HUES6 (cell line): ENCODE results near the gene CEMIP2.

Experiments used
- H3K27ac ChIP-seq: 2 replicates; pipeline ENCODE4 v1.7.0; 2013; ENCODE audit warnings: low read depth, mild to moderate bottlenecking, low read length, inconsistent platforms
- H3K27me3 ChIP-seq: 2 replicates; pipeline ENCODE4 v1.6.1; 2013; ENCODE audit warnings: low read length; ENCODE audit not compliant: control insufficient read depth, insufficient read depth
- H3K36me3 ChIP-seq: 2 replicates; pipeline ENCODE4 v1.6.1; 2013; ENCODE audit warnings: low read length; ENCODE audit not compliant: control insufficient read depth, insufficient read depth
- H3K4me1 ChIP-seq: 2 replicates; pipeline ENCODE4 v1.6.1; 2013; ENCODE audit warnings: low read length; ENCODE audit not compliant: control insufficient read depth, insufficient read depth
- H3K4me3 ChIP-seq: 2 replicates; pipeline ENCODE4 v1.5.1; 2013; ENCODE audit warnings: low read depth, low read length
- H3K9ac ChIP-seq: one replicate; pipeline ENCODE4 v1.6.1; 2013; ENCODE audit warnings: mild to moderate bottlenecking, low read length
- H3K9me3 ChIP-seq: 2 replicates; pipeline ENCODE4 v1.6.1; 2013; ENCODE audit warnings: low read depth, low read length; ENCODE audit not compliant: control insufficient read depth, insufficient read depth

CEMIP2 gene

DNA sequence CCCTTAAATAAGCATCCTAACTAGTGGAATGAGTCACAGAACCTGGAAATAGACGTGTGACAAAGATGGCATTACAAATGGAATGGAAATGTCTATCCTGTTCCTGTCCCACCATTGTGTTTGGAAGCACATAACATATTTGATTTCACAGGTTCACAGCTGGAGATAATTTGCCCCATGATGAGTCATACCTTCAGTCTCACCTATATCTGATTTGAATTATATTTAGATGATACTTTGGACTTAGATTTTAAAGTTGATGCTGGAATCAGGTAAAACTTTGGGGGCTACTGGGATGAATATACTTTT lies 92.5 kb downstream of the CEMIP2 start:
- H3K36me3 ChIP-seq = 0 out of 2 replicates have a peak, but pooled peaks cover 3% of the 10 kb centered on the region
- peaks cover 9% of the 10 kb centered on the region; the same call in 1 of the 2 replicates for H3K9me3 ChIP-seq
- no peak overlapping the region for H3K4me3 ChIP-seq
- H3K27me3 ChIP-seq = no peaks in the 10 kb centered on the region
- no peak overlapping the region for H3K9ac ChIP-seq
- no peak overlapping the region for H3K27ac ChIP-seq
- peaks cover 4% of the 10 kb centered on the region for H3K4me1 ChIP-seq

DNA sequence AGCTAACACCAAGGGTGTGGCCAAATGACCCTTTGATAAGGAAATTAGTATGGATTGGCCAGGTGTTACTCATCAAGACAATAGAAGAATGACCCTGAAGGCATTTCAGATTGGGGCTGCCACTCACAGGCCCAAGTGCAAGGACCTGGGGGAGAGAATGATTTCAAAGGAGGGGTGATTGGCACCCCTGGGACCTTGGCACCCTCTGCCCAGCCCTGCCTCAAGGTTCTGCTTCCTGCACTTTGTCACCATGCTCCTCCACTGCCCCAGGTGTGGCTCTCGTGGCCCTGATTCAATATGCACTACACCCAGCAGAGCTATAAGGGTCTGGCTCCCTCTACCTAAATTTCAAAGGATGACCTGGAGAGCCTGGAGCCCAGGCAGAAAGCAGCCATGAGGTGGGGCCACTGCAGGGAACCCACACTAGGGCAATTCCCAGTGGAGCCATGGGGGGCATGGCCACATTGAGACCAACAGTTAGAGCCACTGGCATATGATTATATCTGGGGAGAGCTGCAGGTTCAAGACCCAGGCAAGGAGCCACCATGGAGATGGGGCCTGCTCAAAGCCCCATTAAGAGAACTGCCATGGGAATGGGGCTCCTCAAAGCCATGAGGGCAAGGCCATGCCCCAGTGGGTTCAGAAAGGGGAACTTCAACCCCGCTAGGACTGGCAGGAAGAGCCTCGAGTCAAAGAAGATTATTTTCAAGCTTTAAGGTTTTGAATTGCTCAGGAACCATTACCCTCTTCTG lies 93.0 kb downstream of the CEMIP2 start:
- Histone ChIP-seq H3K4me3 (no peak overlapping the region), H3K36me3 (0 out of 2 replicates have a peak, but pooled peaks cover 3% of the 10 kb centered on the region), H3K27me3 (no peaks in the 10 kb centered on the region), H3K9me3 (peaks cover 9% of the 10 kb centered on the region; the same call in 1 of the 2 replicates), H3K9ac (no peak overlapping the region), H3K4me1 (peaks cover 7% of the 10 kb centered on the region), H3K27ac (no peak overlapping the region)

DNA sequence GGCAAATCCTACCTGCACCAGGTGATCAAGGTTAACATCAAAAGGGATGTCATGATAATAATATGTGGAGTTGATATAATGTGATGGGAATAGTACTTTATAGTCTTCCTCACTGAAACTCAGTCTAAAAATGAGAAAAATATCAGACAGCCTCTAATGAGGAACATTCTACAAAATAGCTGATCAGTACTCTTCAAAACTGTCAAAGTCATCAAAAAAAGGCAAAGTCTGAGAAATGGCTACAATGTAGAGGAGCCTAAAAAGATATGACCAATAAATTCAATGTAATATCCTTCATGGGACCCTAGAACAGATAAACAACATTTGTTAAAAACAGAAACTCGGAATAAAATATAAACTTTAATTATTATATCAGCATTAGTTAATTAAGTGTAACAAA lies 95.7 kb downstream of the CEMIP2 start:
- no peak overlapping the region for H3K27ac ChIP-seq
- H3K4me1 ChIP-seq = peaks cover 9% of the 10 kb centered on the region
- H3K4me3 ChIP-seq = no peak overlapping the region
- no peaks in the 10 kb centered on the region for H3K27me3 ChIP-seq
- H3K9ac ChIP-seq = no peak overlapping the region
- H3K9me3 ChIP-seq = peaks cover 9% of the 10 kb centered on the region; the same call in 1 of the 2 replicates
- 0 out of 2 replicates have a peak, but pooled peaks cover 3% of the 10 kb centered on the region for H3K36me3 ChIP-seq

DNA sequence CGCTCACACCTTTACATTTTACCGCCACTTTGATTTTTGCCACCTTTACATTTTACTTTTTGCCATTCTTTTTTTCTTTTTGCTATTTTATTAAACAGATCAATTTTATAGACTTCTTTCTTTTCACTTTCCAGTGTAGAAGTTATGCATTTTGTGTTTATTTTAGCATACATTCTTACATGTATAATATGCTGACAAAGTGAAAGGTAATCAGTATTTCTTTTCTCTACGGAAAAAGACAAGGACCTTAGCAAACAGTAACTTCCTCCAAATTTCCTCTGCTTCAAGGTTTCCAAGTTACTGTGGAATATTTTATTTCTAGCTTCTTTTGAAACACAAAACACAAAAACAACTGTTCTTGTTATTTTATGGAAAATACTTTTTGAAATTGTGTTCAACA lies 97.0 kb downstream of the CEMIP2 start:
- Histone ChIP-seq H3K36me3 (no peaks in the 10 kb centered on the region), H3K4me1 (peaks cover 9% of the 10 kb centered on the region), H3K27me3 (no peaks in the 10 kb centered on the region), H3K4me3 (no peak overlapping the region), H3K27ac (no peak overlapping the region), H3K9me3 (peaks cover 2% of the 10 kb centered on the region; the same call in 1 of the 2 replicates), H3K9ac (no peak overlapping the region)

DNA sequence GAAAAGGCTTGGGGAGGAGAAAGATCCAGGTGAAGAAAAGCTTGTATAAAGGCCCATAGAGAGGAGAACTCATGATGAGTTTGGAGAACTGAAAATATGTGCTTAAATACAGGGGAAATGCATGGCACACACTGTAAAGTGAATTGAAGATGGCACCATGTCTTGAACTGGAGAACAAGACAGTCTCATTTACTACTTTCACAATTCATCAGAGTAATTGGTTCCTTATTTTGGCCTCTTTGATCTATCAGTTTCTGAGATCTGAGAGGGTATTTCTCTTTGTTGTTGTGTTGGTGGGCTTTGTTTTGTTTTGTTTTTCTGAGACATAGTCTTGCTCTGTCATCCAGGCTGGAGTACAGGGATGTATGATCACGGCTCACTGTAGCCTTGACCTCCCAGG lies 98.2 kb downstream of the CEMIP2 start:
- H3K27ac ChIP-seq = no peak overlapping the region
- no peak overlapping the region for H3K4me3 ChIP-seq
- H3K9ac ChIP-seq = no peak overlapping the region
- no peaks in the 10 kb centered on the region for H3K36me3 ChIP-seq
- H3K27me3 ChIP-seq = no peaks in the 10 kb centered on the region
- H3K9me3 ChIP-seq = no peaks in the 10 kb centered on the region; the same call in 1 of the 2 replicates
- H3K4me1 ChIP-seq = peaks cover 7% of the 10 kb centered on the region

DNA sequence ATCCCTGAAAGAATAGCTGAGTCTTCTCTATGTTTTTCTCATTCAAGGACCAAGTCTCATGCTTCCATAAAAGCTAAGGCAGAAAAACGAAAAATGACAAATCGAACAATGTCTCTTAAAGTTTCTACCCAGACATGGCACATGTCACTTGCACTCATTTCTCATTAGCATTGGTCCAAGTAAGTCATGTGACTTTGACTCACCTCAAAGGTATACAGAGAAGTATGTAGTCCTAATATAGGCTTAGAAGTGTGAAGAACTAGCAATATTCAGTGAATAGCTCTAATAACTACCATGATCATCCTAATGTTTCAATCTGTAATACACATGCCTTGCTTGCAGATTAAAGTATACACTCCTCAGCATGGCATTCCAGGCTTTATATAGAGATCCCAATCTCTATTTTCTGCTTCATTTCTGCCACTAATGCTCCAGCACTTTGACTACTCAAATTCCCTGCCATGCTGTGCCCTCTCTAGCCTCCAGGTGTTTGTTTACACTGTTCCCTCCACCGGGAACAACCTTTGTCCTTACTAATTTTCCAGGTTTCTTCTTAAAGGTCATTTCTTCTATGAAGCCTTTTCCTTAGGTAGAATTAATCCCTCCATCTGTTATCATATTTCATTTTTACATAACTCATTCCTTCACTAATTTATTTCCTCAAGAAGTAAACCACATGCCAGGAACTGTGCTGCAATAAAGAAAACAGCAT lies 98.9 kb downstream of the CEMIP2 start:
- Histone ChIP-seq H3K4me1 (peaks cover 7% of the 10 kb centered on the region), H3K27ac (no peak overlapping the region), H3K9me3 (no peaks in the 10 kb centered on the region; the same call in 1 of the 2 replicates), H3K36me3 (no peaks in the 10 kb centered on the region), H3K4me3 (no peak overlapping the region), H3K27me3 (no peaks in the 10 kb centered on the region), H3K9ac (no peak overlapping the region)

DNA sequence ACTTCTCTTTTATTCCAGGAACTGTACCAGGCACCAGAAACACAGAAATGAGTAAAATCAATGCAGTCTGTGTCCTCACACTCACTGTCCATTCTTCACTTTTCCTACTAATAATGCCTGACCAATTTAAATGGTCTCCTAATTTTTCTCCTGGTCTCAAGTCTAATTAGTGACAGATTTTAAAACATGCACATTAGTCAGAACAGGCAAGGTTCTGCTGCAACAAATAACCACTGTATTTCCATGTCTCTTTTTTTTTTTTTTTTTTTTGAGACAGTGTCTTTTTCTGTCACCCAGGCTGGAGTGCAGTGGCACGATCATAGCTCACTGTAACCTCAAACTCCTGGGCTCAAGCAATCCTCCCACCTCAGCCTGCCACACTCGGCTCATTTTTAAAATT lies 99.6 kb downstream of the CEMIP2 start:
- H3K9ac ChIP-seq = no peak overlapping the region
- H3K27ac ChIP-seq = no peak overlapping the region
- no peaks in the 10 kb centered on the region for H3K27me3 ChIP-seq
- no peaks in the 10 kb centered on the region; the same call in 1 of the 2 replicates for H3K9me3 ChIP-seq
- no peak overlapping the region for H3K4me3 ChIP-seq
- H3K36me3 ChIP-seq = no peaks in the 10 kb centered on the region
- H3K4me1 ChIP-seq = peaks cover 14% of the 10 kb centered on the region

DNA sequence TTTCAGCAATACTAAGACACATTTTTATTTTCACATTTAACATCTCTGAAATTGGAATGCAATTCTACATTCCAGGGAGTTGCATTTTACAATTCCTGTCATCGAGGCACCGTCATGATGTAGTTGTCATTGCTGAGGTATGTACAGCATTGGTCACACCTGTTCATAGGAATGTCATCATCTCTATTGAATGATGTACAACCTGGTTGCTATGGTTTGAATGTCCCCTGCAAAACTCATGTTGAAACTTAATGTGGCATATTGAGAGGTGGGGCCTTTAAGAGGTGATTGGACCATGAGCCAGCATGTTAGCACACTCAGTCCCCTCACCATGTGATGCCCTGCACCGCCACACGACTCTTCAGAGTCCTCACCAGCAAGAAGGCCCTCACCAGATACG lies 103.1 kb downstream of the CEMIP2 start:
- Histone ChIP-seq H3K4me1 (peaks cover 33% of the 10 kb centered on the region), H3K27me3 (no peaks in the 10 kb centered on the region), H3K27ac (no peak overlapping the region), H3K4me3 (no peak overlapping the region), H3K9ac (no peak overlapping the region), H3K36me3 (no peaks in the 10 kb centered on the region), H3K9me3 (no peaks in the 10 kb centered on the region; the same call in 1 of the 2 replicates)

DNA sequence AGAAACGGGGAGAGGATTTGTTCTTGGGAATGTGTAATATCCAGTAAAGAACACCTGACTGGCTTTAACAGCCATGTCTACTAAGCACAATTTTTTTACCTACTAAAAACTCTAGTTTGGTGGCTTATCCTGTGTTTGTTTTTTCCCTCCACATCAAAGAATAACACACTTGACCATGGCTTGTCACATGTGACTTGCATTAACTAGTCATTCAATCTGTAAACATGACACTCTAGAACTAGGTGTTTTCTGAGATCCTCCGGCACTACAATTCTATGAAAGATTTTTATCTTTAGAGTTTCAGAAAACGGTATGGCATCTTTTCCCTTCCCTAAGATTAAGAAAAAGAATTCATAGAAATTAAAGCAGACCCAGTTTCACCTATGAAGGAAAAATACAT lies 103.7 kb downstream of the CEMIP2 start:
- Histone ChIP-seq H3K36me3 (no peaks in the 10 kb centered on the region), H3K4me1 (peaks cover 31% of the 10 kb centered on the region), H3K9ac (no peak overlapping the region), H3K9me3 (no peaks in the 10 kb centered on the region; the same call in 1 of the 2 replicates), H3K27me3 (no peaks in the 10 kb centered on the region), H3K27ac (no peak overlapping the region), H3K4me3 (no peak overlapping the region)

DNA sequence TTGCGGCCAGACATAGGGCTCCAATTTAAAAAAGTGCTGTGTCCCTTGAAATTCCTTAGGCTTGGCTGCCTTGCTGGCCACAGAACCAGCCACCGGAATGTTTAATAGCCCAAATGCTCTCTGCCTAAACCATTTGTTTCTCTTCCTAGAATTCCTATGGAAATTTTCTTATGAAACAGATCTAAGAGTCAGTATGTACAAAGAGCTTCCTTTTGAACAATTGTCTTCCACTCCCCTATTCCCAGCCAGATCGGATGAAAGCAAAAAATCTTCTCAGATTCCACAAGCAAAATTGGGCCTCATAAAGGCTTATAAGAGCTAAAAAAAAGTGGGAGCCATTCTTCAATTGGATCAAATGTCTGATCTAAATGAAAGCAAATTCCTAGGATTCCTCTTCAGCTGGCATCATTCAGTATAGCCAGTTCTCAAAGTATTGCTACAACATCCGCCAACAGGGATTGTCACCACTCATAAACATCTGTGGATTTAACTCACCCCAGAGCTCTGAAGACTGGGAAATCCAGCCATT lies 104.3 kb downstream of the CEMIP2 start:
- H3K9me3 ChIP-seq = no peaks in the 10 kb centered on the region; the same call in 1 of the 2 replicates
- H3K4me1 ChIP-seq = peaks cover 31% of the 10 kb centered on the region
- no peak overlapping the region for H3K9ac ChIP-seq
- no peaks in the 10 kb centered on the region for H3K36me3 ChIP-seq
- H3K4me3 ChIP-seq = no peak overlapping the region
- H3K27me3 ChIP-seq = no peaks in the 10 kb centered on the region
- H3K27ac ChIP-seq = peak overlapping the region; percentile 80

DNA sequence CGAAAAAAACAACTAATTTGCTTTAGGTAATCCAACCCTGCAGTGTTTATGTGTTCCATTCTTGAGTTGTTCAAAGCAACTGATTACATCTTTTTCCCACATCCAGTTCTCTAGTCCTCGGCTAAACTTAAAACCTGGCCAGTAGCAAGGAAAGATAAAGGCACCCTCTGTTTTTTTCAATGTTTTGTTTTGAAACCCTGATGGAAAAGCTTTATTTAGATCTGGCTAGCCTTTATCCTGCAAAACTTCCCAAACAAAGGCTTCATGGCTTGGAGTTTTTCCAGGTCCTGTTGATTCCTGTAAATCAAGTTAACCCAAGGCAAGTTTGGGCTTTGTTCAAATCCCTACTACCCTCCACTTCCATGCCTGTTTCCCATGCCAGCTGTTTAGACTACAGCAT lies 105.1 kb downstream of the CEMIP2 start:
- Histone ChIP-seq H3K27me3 (no peaks in the 10 kb centered on the region), H3K27ac (peak overlapping the region; percentile 80), H3K9me3 (no peaks in the 10 kb centered on the region), H3K36me3 (no peaks in the 10 kb centered on the region), H3K4me1 (peaks cover 31% of the 10 kb centered on the region), H3K4me3 (peak overlapping the region; percentile 34; the same call in 1 of the 2 replicates), H3K9ac (peak overlapping the region; percentile 49)
